ENCODE measurements around the gene R3HDML. TPM values are rescaled to one million over a fixed set of nuclear protein-coding genes. Genes with fewer than 3 reads are reported as not detected.

Gene R3HDML
- total and polyA plus RNA-seq, 2 of the 13 experiments (the other 11 are each of a cell fraction or from before 2014, with no cell fraction given): not detected

DNA sequence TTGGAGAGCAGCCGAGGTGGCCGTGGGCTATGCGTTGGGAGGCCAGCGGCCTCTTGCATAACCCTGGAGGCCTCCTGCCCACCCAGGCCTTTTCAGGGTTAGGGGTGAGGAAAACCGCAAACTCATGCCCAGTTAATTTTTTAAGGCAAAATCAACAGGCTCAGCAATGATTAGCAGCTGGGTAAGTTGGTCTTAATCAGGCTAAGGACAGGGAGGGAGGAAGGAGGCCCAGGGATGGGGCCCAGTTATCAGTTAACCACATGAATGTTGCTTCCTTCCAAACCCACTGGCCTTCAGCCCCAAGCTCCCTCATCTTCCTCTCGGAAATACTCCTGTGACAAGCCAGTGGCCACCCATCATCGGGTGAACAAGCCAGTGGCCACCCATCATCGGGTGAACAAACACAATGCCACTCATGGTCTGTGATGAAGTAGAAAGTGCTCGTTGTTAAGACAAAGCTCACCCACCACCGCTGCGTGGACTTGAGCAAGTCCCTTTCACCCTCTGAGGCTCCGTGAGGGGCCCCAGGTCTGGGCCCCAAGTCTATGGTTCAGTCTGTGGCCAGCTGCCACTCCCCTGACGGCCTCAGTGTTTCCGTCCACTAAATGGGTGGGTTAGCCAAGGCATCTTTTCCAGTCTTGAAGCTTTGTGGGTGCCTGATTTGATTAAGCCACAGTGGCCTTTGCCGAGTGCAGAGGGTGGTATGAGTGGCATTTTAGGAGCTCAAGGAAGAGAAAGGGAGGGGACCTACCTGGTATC lies 58.0 kb downstream of the R3HDML start (continued):
- TF ChIP-seq ATF6 (CRISPR knock-in tag; conservative IDR thresholded peaks at IDR 0.05): peak; percentile 81
- 0 out of 2 replicates have a peak, but pooled peaks have one; percentile 97 for TF ChIP-seq ZFP90 (CRISPR knock-in tag; IDR thresholded peaks at IDR 0.05; ENCODE audit: borderline replicate concordance)
- TF ChIP-seq, protein P1, sequence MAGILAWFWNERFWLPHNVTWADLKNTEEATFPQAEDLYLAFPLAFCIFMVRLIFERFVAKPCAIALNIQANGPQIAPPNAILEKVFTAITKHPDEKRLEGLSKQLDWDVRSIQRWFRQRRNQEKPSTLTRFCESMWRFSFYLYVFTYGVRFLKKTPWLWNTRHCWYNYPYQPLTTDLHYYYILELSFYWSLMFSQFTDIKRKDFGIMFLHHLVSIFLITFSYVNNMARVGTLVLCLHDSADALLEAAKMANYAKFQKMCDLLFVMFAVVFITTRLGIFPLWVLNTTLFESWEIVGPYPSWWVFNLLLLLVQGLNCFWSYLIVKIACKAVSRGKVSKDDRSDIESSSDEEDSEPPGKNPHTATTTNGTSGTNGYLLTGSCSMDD (CRISPR knock-in tag; IDR thresholded peaks at IDR 0.05): no peak
- TF ChIP-seq ZZZ3 (CRISPR knock-in tag; IDR thresholded peaks at IDR 0.05; ENCODE audit: borderline replicate concordance): no peak; the same call in 1 of the 2 replicates
- TF ChIP-seq NR1H2 (CRISPR knock-in tag; IDR thresholded peaks at IDR 0.05; ENCODE audit: borderline replicate concordance, low read depth): no peak; the same call in 1 of the 2 replicates
- TF ChIP-seq, protein P2, sequence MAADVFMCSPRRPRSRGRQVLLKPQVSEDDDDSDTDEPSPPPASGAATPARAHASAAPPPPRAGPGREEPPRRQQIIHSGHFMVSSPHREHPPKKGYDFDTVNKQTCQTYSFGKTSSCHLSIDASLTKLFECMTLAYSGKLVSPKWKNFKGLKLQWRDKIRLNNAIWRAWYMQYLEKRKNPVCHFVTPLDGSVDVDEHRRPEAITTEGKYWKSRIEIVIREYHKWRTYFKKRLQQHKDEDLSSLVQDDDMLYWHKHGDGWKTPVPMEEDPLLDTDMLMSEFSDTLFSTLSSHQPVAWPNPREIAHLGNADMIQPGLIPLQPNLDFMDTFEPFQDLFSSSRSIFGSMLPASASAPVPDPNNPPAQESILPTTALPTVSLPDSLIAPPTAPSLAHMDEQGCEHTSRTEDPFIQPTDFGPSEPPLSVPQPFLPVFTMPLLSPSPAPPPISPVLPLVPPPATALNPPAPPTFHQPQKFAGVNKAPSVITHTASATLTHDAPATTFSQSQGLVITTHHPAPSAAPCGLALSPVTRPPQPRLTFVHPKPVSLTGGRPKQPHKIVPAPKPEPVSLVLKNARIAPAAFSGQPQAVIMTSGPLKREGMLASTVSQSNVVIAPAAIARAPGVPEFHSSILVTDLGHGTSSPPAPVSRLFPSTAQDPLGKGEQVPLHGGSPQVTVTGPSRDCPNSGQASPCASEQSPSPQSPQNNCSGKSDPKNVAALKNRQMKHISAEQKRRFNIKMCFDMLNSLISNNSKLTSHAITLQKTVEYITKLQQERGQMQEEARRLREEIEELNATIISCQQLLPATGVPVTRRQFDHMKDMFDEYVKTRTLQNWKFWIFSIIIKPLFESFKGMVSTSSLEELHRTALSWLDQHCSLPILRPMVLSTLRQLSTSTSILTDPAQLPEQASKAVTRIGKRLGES (CRISPR knock-in tag; IDR thresholded peaks at IDR 0.05; ENCODE audit: borderline replicate concordance): no peak
- no peak for TF ChIP-seq ZNF496 (CRISPR knock-in tag; IDR thresholded peaks at IDR 0.05; ENCODE audit: insufficient replicate concordance)
- peak; percentile 12 for TF ChIP-seq IKZF4 (CRISPR knock-in tag; IDR thresholded peaks at IDR 0.05; ENCODE audit: borderline replicate concordance, low read depth, not compliant biosample characterization)
- peak; percentile 68 for TF ChIP-seq HNRNPH1 (optimal IDR thresholded peaks at IDR 0.05; ENCODE audit: low read depth, low read length)
- peak; percentile 17; the same call in 1 of the 2 replicates for TF ChIP-seq ZNF547 (CRISPR knock-in tag; IDR thresholded peaks at IDR 0.05)
- TF ChIP-seq RARA (CRISPR knock-in tag; IDR thresholded peaks at IDR 0.05): peak; percentile 99
- TF ChIP-seq ZNF549 (CRISPR knock-in tag; IDR thresholded peaks at IDR 0.05): no peak
- TF ChIP-seq HIVEP1 (CRISPR knock-in tag; IDR thresholded peaks at IDR 0.05): peak; percentile 96; the same call in 1 of the 2 replicates
- TF ChIP-seq ZNF329 (CRISPR knock-in tag; IDR thresholded peaks at IDR 0.05; ENCODE audit: low read depth): 0 out of 2 replicates have a peak, but pooled peaks have one; percentile 73
- no peak; the same call in 1 of the 2 replicates for TF ChIP-seq ZBTB8A (CRISPR knock-in tag; IDR thresholded peaks at IDR 0.05; ENCODE audit: borderline replicate concordance, low read depth)
- TF ChIP-seq, protein P3, sequence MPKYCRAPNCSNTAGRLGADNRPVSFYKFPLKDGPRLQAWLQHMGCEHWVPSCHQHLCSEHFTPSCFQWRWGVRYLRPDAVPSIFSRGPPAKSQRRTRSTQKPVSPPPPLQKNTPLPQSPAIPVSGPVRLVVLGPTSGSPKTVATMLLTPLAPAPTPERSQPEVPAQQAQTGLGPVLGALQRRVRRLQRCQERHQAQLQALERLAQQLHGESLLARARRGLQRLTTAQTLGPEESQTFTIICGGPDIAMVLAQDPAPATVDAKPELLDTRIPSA (CRISPR knock-in tag; IDR thresholded peaks at IDR 0.05; ENCODE audit: borderline replicate concordance): peak; percentile 89; the same call in 1 of the 2 replicates
- TF ChIP-seq, protein P4, sequence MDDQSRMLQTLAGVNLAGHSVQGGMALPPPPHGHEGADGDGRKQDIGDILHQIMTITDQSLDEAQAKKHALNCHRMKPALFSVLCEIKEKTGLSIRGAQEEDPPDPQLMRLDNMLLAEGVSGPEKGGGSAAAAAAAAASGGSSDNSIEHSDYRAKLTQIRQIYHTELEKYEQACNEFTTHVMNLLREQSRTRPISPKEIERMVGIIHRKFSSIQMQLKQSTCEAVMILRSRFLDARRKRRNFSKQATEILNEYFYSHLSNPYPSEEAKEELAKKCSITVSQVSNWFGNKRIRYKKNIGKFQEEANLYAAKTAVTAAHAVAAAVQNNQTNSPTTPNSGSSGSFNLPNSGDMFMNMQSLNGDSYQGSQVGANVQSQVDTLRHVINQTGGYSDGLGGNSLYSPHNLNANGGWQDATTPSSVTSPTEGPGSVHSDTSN (CRISPR knock-in tag; IDR thresholded peaks at IDR 0.05; ENCODE audit: borderline replicate concordance): no peak

Data from HepG2 (cell line).